Neutrophil (primary cell): ENCODE results near the gene NUP62.

Source experiments
- H3K27ac ChIP-seq: fragments of 200-600 bp; sonication (generic); 2 replicates; pipeline ENCODE4 v1.5.1; 2016; ENCODE audit warnings: mild to moderate bottlenecking, moderate library complexity
- H3K27me3 ChIP-seq: fragments of 200-600 bp; sonication (generic); 2 replicates; pipeline ENCODE4 v1.6.0; 2016; ENCODE audit warnings: mild to moderate bottlenecking
- H3K36me3 ChIP-seq: fragments of 200-600 bp; sonication (generic); 2 replicates; pipeline ENCODE4 v1.5.1; 2017
- H3K4me1 ChIP-seq, 2 experiments: fragments of 200-600 bp in 1 of 2; sonication (generic) in 1 of 2; 1 replicate in 1 of 2; 2 replicates in 1 of 2; pipeline versions ENCODE4 v1.5.1 to v1.6.1; 2013 to 2016; ENCODE audit warnings: low read depth in 1 of 2, low read length in 1 of 2, mild to moderate bottlenecking in 1 of 2, moderate library complexity in 1 of 2; ENCODE audit not compliant: control insufficient read depth in 1 of 2, insufficient read depth in 1 of 2
- H3K4me3 ChIP-seq, 2 experiments: fragments of 200-600 bp in 1 of 2; sonication (generic) in 1 of 2; 1 replicate in 1 of 2; 2 replicates in 1 of 2; pipeline ENCODE4 v1.5.1; 2013 to 2016; ENCODE audit warnings: low read depth in 1 of 2, low read length in 1 of 2, mild to moderate bottlenecking in 1 of 2, moderate library complexity in 1 of 2
- H3K9me3 ChIP-seq: fragments of 200-600 bp; sonication (generic); 2 replicates; pipeline ENCODE4 v1.5.1; 2016
- CTCF ChIP-seq: fragments of 200-600 bp; sonication (generic); IDR thresholded peaks from 2 replicates; pipeline ENCODE4 v1.5.1; 2016; ENCODE audit warnings: antibody characterized with exemption

NUP62 gene

GRCh38 chr19:49894011-49894664 is 35.2 kb downstream of the NUP62 start:
- Histone ChIP-seq H3K36me3 (no peaks in the 10 kb centered on the region), H3K4me1 (peaks cover 18 to 28% of the 10 kb centered on the region in 2 experiments), H3K9me3 (no peaks in the 10 kb centered on the region), H3K27me3 (peaks cover 65% of the 10 kb centered on the region), H3K27ac (no peak overlapping the region), H3K4me3 (no peak overlapping the region)
- no peak for TF ChIP-seq CTCF

- no peaks in the 10 kb centered on the region for H3K9me3 ChIP-seq
- no peak overlapping the region for H3K27ac ChIP-seq
- H3K27me3 ChIP-seq = peaks cover 64% of the 10 kb centered on the region
- H3K4me3 ChIP-seq = no peak overlapping the region
- peaks cover 18 to 23% of the 10 kb centered on the region in 2 experiments for H3K4me1 ChIP-seq
- TF ChIP-seq CTCF = no peak
- H3K36me3 ChIP-seq = peaks cover 14% of the 10 kb centered on the region
Measured at GRCh38 chr19:49892716-49893115, 36.6 kb downstream of the NUP62 start.

- Histone ChIP-seq H3K27me3 (peaks cover 51% of the 10 kb centered on the region), H3K4me1 (peaks cover 9 to 11% of the 10 kb centered on the region in 2 experiments), H3K36me3 (peaks cover 23% of the 10 kb centered on the region), H3K4me3 (no peak overlapping the region), H3K9me3 (no peaks in the 10 kb centered on the region), H3K27ac (no peak overlapping the region)
- no peak for TF ChIP-seq CTCF
Measured at GRCh38 chr19:49891393-49891792, 37.9 kb downstream of the NUP62 start.

- peak overlapping the region; percentile 60 to 65 for H3K4me3 ChIP-seq
- H3K36me3 ChIP-seq = peaks cover 23% of the 10 kb centered on the region
- peaks cover 9 to 11% of the 10 kb centered on the region in 2 experiments for H3K4me1 ChIP-seq
- peaks cover 47% of the 10 kb centered on the region for H3K27me3 ChIP-seq
- peak overlapping the region; percentile 32 for H3K27ac ChIP-seq
- no peak for TF ChIP-seq CTCF
- no peaks in the 10 kb centered on the region for H3K9me3 ChIP-seq
Measured at GRCh38 chr19:49890349-49891311, 38.7 kb downstream of the NUP62 start.

GRCh38 chr19:49889687-49890348 is 39.5 kb downstream of the NUP62 start:
- Histone ChIP-seq H3K4me3 (peak overlapping the region; percentile 60 to 65), H3K9me3 (no peaks in the 10 kb centered on the region), H3K27ac (peak overlapping the region; percentile 32), H3K36me3 (peaks cover 26% of the 10 kb centered on the region), H3K4me1 (peaks cover 9 to 11% of the 10 kb centered on the region in 2 experiments), H3K27me3 (peaks cover 47% of the 10 kb centered on the region)
- TF ChIP-seq CTCF = peak; percentile 84
